ENCODE results near the gene ARID3B. TPM values are rescaled to one million over a fixed set of nuclear protein-coding genes. Genes with fewer than 3 reads are reported as not detected.

ARID3B gene
- total RNA-seq, 1 experiment from 2014 or later: 12.7 TPM

DNA sequence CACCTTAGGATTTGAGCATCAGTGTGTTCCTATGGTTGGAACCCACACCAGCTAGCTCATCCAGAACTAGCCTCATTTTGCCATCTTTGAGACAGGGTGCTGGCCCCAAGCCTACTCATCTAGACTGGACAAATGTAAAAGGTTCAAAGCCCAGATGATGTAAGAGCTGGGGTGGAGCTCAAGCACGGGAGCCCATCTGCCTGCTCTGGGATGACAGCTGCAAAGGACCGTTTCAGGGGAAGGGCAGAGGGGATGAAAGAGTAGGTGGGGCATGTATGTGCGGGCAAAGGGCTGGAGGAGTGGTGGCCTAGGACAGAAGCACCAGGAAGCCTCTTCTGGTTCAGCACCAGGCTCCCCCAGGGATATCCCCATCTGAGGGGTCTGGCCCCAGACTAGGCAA is 90.4 kb downstream of the ARID3B start:
- peaks cover 19% of the 10 kb centered on the region for H3K36me3 ChIP-seq (ENCODE audit: control insufficient read depth, insufficient read depth, low read length)
- no peak overlapping the region; the same call in 1 of the 2 replicates for H3K27ac ChIP-seq (ENCODE audit: low read length)
- ChIA-PET POLR2A (no interaction called here), CTCF (interaction anchor here (0.6 to 8.4 kb wide), 5 partner anchors 9 to 246 kb away, joined by 3 to 106 read pairs (median 10); no protein-coding TSS in a partner anchor)
- intact Hi-C loops (cut with micrococcal nuclease; ENCODE audit: unreplicated experiment): loop anchor here (5.0 kb wide), 1 partner anchor 259 kb away; no protein-coding TSS in a partner anchor
- no peak overlapping the region for H3K4me3 ChIP-seq (ENCODE audit: low read depth in 2 of 2, low read length in 2 of 2)
- ATAC-seq (no peak; the same call in 1 of the 2 replicates), DNase-seq (ENCODE audit: low read depth, low spot score) (no peak)
- no peaks in the 10 kb centered on the region for H3K4me1 ChIP-seq (ENCODE audit: control insufficient read depth, insufficient read depth, low read length)
- TF ChIP-seq POLR2AphosphoS5 (IDR thresholded peaks at IDR 0.05; ENCODE audit: low read depth, low read length) (no peak), TCF7L2 (IDR thresholded peaks at IDR 0.05; ENCODE audit: low read depth, low read length) (no peak), SIN3A (IDR thresholded peaks at IDR 0.05; ENCODE audit: borderline replicate concordance, insufficient read depth, low read depth, low read length) (no peak)
- TF ChIP-seq, protein P1, sequence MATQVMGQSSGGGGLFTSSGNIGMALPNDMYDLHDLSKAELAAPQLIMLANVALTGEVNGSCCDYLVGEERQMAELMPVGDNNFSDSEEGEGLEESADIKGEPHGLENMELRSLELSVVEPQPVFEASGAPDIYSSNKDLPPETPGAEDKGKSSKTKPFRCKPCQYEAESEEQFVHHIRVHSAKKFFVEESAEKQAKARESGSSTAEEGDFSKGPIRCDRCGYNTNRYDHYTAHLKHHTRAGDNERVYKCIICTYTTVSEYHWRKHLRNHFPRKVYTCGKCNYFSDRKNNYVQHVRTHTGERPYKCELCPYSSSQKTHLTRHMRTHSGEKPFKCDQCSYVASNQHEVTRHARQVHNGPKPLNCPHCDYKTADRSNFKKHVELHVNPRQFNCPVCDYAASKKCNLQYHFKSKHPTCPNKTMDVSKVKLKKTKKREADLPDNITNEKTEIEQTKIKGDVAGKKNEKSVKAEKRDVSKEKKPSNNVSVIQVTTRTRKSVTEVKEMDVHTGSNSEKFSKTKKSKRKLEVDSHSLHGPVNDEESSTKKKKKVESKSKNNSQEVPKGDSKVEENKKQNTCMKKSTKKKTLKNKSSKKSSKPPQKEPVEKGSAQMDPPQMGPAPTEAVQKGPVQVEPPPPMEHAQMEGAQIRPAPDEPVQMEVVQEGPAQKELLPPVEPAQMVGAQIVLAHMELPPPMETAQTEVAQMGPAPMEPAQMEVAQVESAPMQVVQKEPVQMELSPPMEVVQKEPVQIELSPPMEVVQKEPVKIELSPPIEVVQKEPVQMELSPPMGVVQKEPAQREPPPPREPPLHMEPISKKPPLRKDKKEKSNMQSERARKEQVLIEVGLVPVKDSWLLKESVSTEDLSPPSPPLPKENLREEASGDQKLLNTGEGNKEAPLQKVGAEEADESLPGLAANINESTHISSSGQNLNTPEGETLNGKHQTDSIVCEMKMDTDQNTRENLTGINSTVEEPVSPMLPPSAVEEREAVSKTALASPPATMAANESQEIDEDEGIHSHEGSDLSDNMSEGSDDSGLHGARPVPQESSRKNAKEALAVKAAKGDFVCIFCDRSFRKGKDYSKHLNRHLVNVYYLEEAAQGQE (IDR thresholded peaks at IDR 0.05; ENCODE audit: insufficient read depth in 1 of 2, low read depth in 2 of 2, low read length in 1 of 2): no peak
- TF ChIP-seq, protein P2, sequence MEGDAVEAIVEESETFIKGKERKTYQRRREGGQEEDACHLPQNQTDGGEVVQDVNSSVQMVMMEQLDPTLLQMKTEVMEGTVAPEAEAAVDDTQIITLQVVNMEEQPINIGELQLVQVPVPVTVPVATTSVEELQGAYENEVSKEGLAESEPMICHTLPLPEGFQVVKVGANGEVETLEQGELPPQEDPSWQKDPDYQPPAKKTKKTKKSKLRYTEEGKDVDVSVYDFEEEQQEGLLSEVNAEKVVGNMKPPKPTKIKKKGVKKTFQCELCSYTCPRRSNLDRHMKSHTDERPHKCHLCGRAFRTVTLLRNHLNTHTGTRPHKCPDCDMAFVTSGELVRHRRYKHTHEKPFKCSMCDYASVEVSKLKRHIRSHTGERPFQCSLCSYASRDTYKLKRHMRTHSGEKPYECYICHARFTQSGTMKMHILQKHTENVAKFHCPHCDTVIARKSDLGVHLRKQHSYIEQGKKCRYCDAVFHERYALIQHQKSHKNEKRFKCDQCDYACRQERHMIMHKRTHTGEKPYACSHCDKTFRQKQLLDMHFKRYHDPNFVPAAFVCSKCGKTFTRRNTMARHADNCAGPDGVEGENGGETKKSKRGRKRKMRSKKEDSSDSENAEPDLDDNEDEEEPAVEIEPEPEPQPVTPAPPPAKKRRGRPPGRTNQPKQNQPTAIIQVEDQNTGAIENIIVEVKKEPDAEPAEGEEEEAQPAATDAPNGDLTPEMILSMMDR (IDR thresholded peaks at IDR 0.05): no peak
- BruUV-seq (replicated peaks): no TSS peak
- no peaks in the 10 kb centered on the region for H3K9me3 ChIP-seq (ENCODE audit: control insufficient read depth, insufficient read depth, low read depth, low read length)
- no peaks in the 10 kb centered on the region for H3K27me3 ChIP-seq (ENCODE audit: control insufficient read depth, insufficient read depth, low read length)
- in situ Hi-C loops (cut with HindIII; ENCODE audit: low pct_unique_long_range_greater_than_20kb, low sequenced_read_pairs): loop anchor here (25.0 kb wide), 1 partner anchor 131 kb away; no protein-coding TSS in a partner anchor

DNA sequence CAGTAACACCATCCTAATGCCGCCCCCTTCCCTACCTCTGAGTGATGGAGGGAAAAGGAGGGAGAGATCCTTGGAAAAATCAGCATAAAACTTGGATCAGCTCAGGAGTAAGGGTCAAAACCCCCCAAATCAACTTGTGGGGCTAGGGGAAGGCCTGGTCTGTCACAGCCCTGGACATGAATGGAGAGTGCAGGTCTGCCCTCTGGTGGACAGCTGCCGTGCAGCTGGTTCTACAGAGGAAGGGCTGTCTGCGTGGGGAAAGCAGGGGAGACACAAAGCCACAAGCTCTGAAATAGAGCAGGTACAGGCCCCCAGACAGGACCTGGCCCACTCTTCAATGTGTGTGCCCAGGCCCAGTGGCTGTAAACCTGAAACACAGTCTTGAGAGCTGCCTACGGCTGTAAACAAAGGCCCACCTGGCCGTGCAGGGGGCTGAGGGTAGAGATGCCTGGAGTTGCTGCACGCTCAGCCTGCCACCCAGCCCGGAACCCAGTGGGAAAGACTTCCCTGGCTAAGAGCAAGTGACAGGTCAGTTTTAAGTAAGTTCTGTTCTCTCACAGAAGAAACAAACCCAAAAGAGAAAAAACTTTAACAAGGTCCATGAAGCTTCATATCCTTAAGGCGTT is 91.0 kb downstream of the ARID3B start:
- Histone ChIP-seq H3K36me3 (ENCODE audit: control insufficient read depth, insufficient read depth, low read length) (peaks cover 19% of the 10 kb centered on the region), H3K4me1 (ENCODE audit: control insufficient read depth, insufficient read depth, low read length) (no peaks in the 10 kb centered on the region), H3K4me3 (ENCODE audit: low read depth in 2 of 2, low read length in 2 of 2) (no peak overlapping the region), H3K27ac (ENCODE audit: low read length) (no peak overlapping the region), H3K27me3 (ENCODE audit: control insufficient read depth, insufficient read depth, low read length) (no peaks in the 10 kb centered on the region), H3K9me3 (ENCODE audit: control insufficient read depth, insufficient read depth, low read depth, low read length) (no peaks in the 10 kb centered on the region)
- BruUV-seq (replicated peaks): no TSS peak
- peak; percentile 79 for ATAC-seq
- CTCF ChIA-PET: interaction anchor here (0.6 to 8.4 kb wide), 6 partner anchors 10 to 247 kb away, joined by 3 to 106 read pairs (median 6); no protein-coding TSS in a partner anchor
- no peak for DNase-seq (ENCODE audit: low read depth, low spot score)
- POLR2A ChIA-PET: no interaction called here
- in situ Hi-C loops (cut with HindIII; ENCODE audit: low pct_unique_long_range_greater_than_20kb, low sequenced_read_pairs) (loop anchor here (25.0 kb wide), 1 partner anchor 130 kb away; no protein-coding TSS in a partner anchor), intact Hi-C loops (cut with micrococcal nuclease; ENCODE audit: unreplicated experiment) (loop anchor here (5.0 kb wide), 1 partner anchor 260 kb away; no protein-coding TSS in a partner anchor)
- TF ChIP-seq, protein P2 (IDR thresholded peaks at IDR 0.05): peak; percentile 96
- no peak for TF ChIP-seq POLR2AphosphoS5 (IDR thresholded peaks at IDR 0.05; ENCODE audit: low read depth, low read length)

All from Panc1 (cell line).